Activated CD8-positive, alpha-beta memory T cell treated with anti-CD3 and anti-CD28 coated beads for 1 hour (primary cell): ENCODE results near the gene GALNT1.

Source experiments
- DNase-seq, 2 donors: peaks; one replicate each; pipeline ENCODE4 v3.0.0-alpha.2; 2020; ENCODE audit warnings: low read depth in 1 of 2; ENCODE audit errors: extremely low read depth in 1 of 2

Gene GALNT1

GRCh38 chr18:35711227-35711626 is 129.7 kb downstream of the GALNT1 start:
- no peak for DNase-seq

- DNase-seq: no peak
Observed at GRCh38 chr18:35713545-35713944, 132.0 kb downstream of the GALNT1 start.

GRCh38 chr18:35714539-35714938 is 133.0 kb downstream of the GALNT1 start:
- DNase-seq: no peak

GRCh38 chr18:35715139-35715538 is 133.6 kb downstream of the GALNT1 start:
- DNase-seq: no peak

- DNase-seq: no peak
Observed at GRCh38 chr18:35716169-35716831, 134.8 kb downstream of the GALNT1 start.

GRCh38 chr18:35717182-35717581 is 135.6 kb downstream of the GALNT1 start:
- no peak for DNase-seq

- no peak for DNase-seq
Observed at GRCh38 chr18:35721431-35722081, 140.0 kb downstream of the GALNT1 start.

- no peak for DNase-seq
Observed at GRCh38 chr18:35728676-35729075, 147.1 kb downstream of the GALNT1 start.

GRCh38 chr18:35729991-35730668 is 148.6 kb downstream of the GALNT1 start:
- DNase-seq: no peak

- DNase-seq: no peak
Observed at GRCh38 chr18:35730691-35731370, 149.3 kb downstream of the GALNT1 start.

GRCh38 chr18:35731701-35732100 is 150.2 kb downstream of the GALNT1 start:
- DNase-seq: no peak

- DNase-seq: no peak
Observed at GRCh38 chr18:35732162-35732561, 150.6 kb downstream of the GALNT1 start.

GRCh38 chr18:35732636-35733035 is 151.1 kb downstream of the GALNT1 start:
- no peak for DNase-seq

- no peak for DNase-seq
Observed at GRCh38 chr18:35733408-35733807, 151.9 kb downstream of the GALNT1 start.

- DNase-seq: no peak
Observed at GRCh38 chr18:35736696-35737095, 155.2 kb downstream of the GALNT1 start.

- DNase-seq: no peak
Observed at GRCh38 chr18:35739778-35740177, 158.2 kb downstream of the GALNT1 start.

GRCh38 chr18:35740656-35741055 is 159.1 kb downstream of the GALNT1 start:
- DNase-seq: no peak

- DNase-seq: no peak
Observed at GRCh38 chr18:35743916-35744315, 162.4 kb downstream of the GALNT1 start.

- DNase-seq: no peak
Observed at GRCh38 chr18:35745814-35746213, 164.3 kb downstream of the GALNT1 start.

- DNase-seq: no peak
Observed at GRCh38 chr18:35746826-35747339, 165.3 kb downstream of the GALNT1 start.

GRCh38 chr18:35747894-35748472 is 166.4 kb downstream of the GALNT1 start:
- no peak for DNase-seq
